ENCODE results near the gene STXBP3. TPM values are rescaled to one million over a fixed set of nuclear protein-coding genes. Genes with fewer than 3 reads are reported as not detected.

Gene STXBP3
- total RNA-seq, 1 experiment from 2014 or later, result 68.9 TPM

- Histone ChIP-seq H3K4me1 (ENCODE audit: low read length) (no peaks in the 10 kb centered on the region), H3K27me3 (ENCODE audit: low read length) (no peaks in the 10 kb centered on the region), H3K79me2 (ENCODE audit: low read length) (no peaks in the 10 kb centered on the region), H3K9ac (ENCODE audit: low read length) (no peak overlapping the region), H3K9me3 (ENCODE audit: low read length) (no peaks in the 10 kb centered on the region), H3K27ac (ENCODE audit: low read length) (no peak overlapping the region), H3K36me3 (ENCODE audit: insufficient read depth, low read length) (peaks cover 19% of the 10 kb centered on the region; the same call in 1 of the 2 replicates), H4K20me1 (ENCODE audit: insufficient read depth, low read depth, low read length) (no peaks in the 10 kb centered on the region), H3K4me3 (ENCODE audit: low read length) (no peak overlapping the region), H3K4me2 (ENCODE audit: low read depth, low read length, poor library complexity, severe bottlenecking) (no peak overlapping the region), H3K9me2 (replicated peaks; ENCODE audit: insufficient read depth, low read length) (no peaks in the 10 kb centered on the region), H2AFZ (ENCODE audit: low read length) (no peak overlapping the region)
- no peak for DNase-seq
These were observed 52.5 kb downstream of the STXBP3 start for GRCh38 chr1:108799001-108799400.

GRCh38 chr1:108801101-108801500, 54.6 kb downstream of the STXBP3 start:
- H3K27ac ChIP-seq (ENCODE audit: low read length), result no peak overlapping the region
- H3K4me3 ChIP-seq (ENCODE audit: low read length), result no peak overlapping the region
- H3K27me3 ChIP-seq (ENCODE audit: low read length), result no peaks in the 10 kb centered on the region
- no peak for DNase-seq
- H3K36me3 ChIP-seq (ENCODE audit: insufficient read depth, low read length), result peaks cover 19% of the 10 kb centered on the region; the same call in 1 of the 2 replicates
- no peaks in the 10 kb centered on the region for H3K4me1 ChIP-seq (ENCODE audit: low read length)
- H3K79me2 ChIP-seq (ENCODE audit: low read length), result no peaks in the 10 kb centered on the region
- no peak overlapping the region for H3K9ac ChIP-seq (ENCODE audit: low read length)
- no peaks in the 10 kb centered on the region for H3K9me3 ChIP-seq (ENCODE audit: low read length)
- no peaks in the 10 kb centered on the region for H4K20me1 ChIP-seq (ENCODE audit: insufficient read depth, low read depth, low read length)
- no peak overlapping the region for H2AFZ ChIP-seq (ENCODE audit: low read length)
- no peaks in the 10 kb centered on the region for H3K9me2 ChIP-seq (replicated peaks; ENCODE audit: insufficient read depth, low read length)
- H3K4me2 ChIP-seq (ENCODE audit: low read depth, low read length, poor library complexity, severe bottlenecking), result no peak overlapping the region

GRCh38 chr1:108803548-108803947, 57.1 kb downstream of the STXBP3 start:
- no peaks in the 10 kb centered on the region for H3K9me2 ChIP-seq (replicated peaks; ENCODE audit: insufficient read depth, low read length)
- no peaks in the 10 kb centered on the region for H3K79me2 ChIP-seq (ENCODE audit: low read length)
- no peaks in the 10 kb centered on the region for H4K20me1 ChIP-seq (ENCODE audit: insufficient read depth, low read depth, low read length)
- H3K4me1 ChIP-seq (ENCODE audit: low read length), result no peaks in the 10 kb centered on the region
- peaks cover 24% of the 10 kb centered on the region; the same call in 1 of the 2 replicates for H3K36me3 ChIP-seq (ENCODE audit: insufficient read depth, low read length)
- DNase-seq, result no peak
- H3K27ac ChIP-seq (ENCODE audit: low read length), result no peak overlapping the region
- H3K4me3 ChIP-seq (ENCODE audit: low read length), result no peak overlapping the region
- no peak overlapping the region for H3K4me2 ChIP-seq (ENCODE audit: low read depth, low read length, poor library complexity, severe bottlenecking)
- H2AFZ ChIP-seq (ENCODE audit: low read length), result no peak overlapping the region
- H3K9me3 ChIP-seq (ENCODE audit: low read length), result no peaks in the 10 kb centered on the region
- no peaks in the 10 kb centered on the region for H3K27me3 ChIP-seq (ENCODE audit: low read length)
- no peak overlapping the region for H3K9ac ChIP-seq (ENCODE audit: low read length)

GRCh38 chr1:108808438-108808837, 62.0 kb downstream of the STXBP3 start:
- Histone ChIP-seq H3K9ac (ENCODE audit: low read length) (no peak overlapping the region), H3K4me3 (ENCODE audit: low read length) (no peak overlapping the region), H3K36me3 (ENCODE audit: insufficient read depth, low read length) (peaks cover 34% of the 10 kb centered on the region), H3K4me1 (ENCODE audit: low read length) (no peaks in the 10 kb centered on the region), H4K20me1 (ENCODE audit: insufficient read depth, low read depth, low read length) (no peaks in the 10 kb centered on the region), H3K79me2 (ENCODE audit: low read length) (no peaks in the 10 kb centered on the region), H3K27me3 (ENCODE audit: low read length) (no peaks in the 10 kb centered on the region), H3K4me2 (ENCODE audit: low read depth, low read length, poor library complexity, severe bottlenecking) (no peak overlapping the region), H3K9me2 (replicated peaks; ENCODE audit: insufficient read depth, low read length) (no peaks in the 10 kb centered on the region), H3K27ac (ENCODE audit: low read length) (no peak overlapping the region), H2AFZ (ENCODE audit: low read length) (no peak overlapping the region), H3K9me3 (ENCODE audit: low read length) (no peaks in the 10 kb centered on the region)
- DNase-seq, result no peak

- Histone ChIP-seq H3K9me3 (ENCODE audit: low read length) (no peaks in the 10 kb centered on the region), H3K4me1 (ENCODE audit: low read length) (no peaks in the 10 kb centered on the region), H3K36me3 (ENCODE audit: insufficient read depth, low read length) (peaks cover 23% of the 10 kb centered on the region), H3K27me3 (ENCODE audit: low read length) (no peaks in the 10 kb centered on the region), H3K9ac (ENCODE audit: low read length) (no peak overlapping the region), H3K79me2 (ENCODE audit: low read length) (no peaks in the 10 kb centered on the region), H3K4me3 (ENCODE audit: low read length) (no peak overlapping the region), H2AFZ (ENCODE audit: low read length) (no peak overlapping the region), H3K4me2 (ENCODE audit: low read depth, low read length, poor library complexity, severe bottlenecking) (no peak overlapping the region), H3K9me2 (replicated peaks; ENCODE audit: insufficient read depth, low read length) (no peaks in the 10 kb centered on the region), H4K20me1 (ENCODE audit: insufficient read depth, low read depth, low read length) (no peaks in the 10 kb centered on the region), H3K27ac (ENCODE audit: low read length) (no peak overlapping the region)
- DNase-seq, result no peak
These were observed 65.1 kb downstream of the STXBP3 start for GRCh38 chr1:108811611-108812010.

- peaks cover 18% of the 10 kb centered on the region for H3K36me3 ChIP-seq (ENCODE audit: insufficient read depth, low read length)
- H3K4me3 ChIP-seq (ENCODE audit: low read length), result no peak overlapping the region
- H3K4me1 ChIP-seq (ENCODE audit: low read length), result peaks cover 6% of the 10 kb centered on the region
- no peak overlapping the region for H3K27ac ChIP-seq (ENCODE audit: low read length)
- H3K4me2 ChIP-seq (ENCODE audit: low read depth, low read length, poor library complexity, severe bottlenecking), result no peak overlapping the region
- no peaks in the 10 kb centered on the region for H4K20me1 ChIP-seq (ENCODE audit: insufficient read depth, low read depth, low read length)
- no peak overlapping the region for H2AFZ ChIP-seq (ENCODE audit: low read length)
- no peaks in the 10 kb centered on the region for H3K9me3 ChIP-seq (ENCODE audit: low read length)
- DNase-seq, result no peak
- no peaks in the 10 kb centered on the region for H3K79me2 ChIP-seq (ENCODE audit: low read length)
- no peaks in the 10 kb centered on the region for H3K9me2 ChIP-seq (replicated peaks; ENCODE audit: insufficient read depth, low read length)
- H3K9ac ChIP-seq (ENCODE audit: low read length), result no peak overlapping the region
- no peaks in the 10 kb centered on the region for H3K27me3 ChIP-seq (ENCODE audit: low read length)
These were observed 66.9 kb downstream of the STXBP3 start for GRCh38 chr1:108813326-108813725.

GRCh38 chr1:108814343-108815125, 68.1 kb downstream of the STXBP3 start:
- Histone ChIP-seq H3K4me3 (ENCODE audit: low read length) (no peak overlapping the region), H4K20me1 (ENCODE audit: insufficient read depth, low read depth, low read length) (no peaks in the 10 kb centered on the region), H3K36me3 (ENCODE audit: insufficient read depth, low read length) (peaks cover 10% of the 10 kb centered on the region), H3K9ac (ENCODE audit: low read length) (no peak overlapping the region), H3K9me2 (replicated peaks; ENCODE audit: insufficient read depth, low read length) (no peaks in the 10 kb centered on the region), H3K27me3 (ENCODE audit: low read length) (no peaks in the 10 kb centered on the region), H3K9me3 (ENCODE audit: low read length) (no peaks in the 10 kb centered on the region), H3K79me2 (ENCODE audit: low read length) (no peaks in the 10 kb centered on the region), H2AFZ (ENCODE audit: low read length) (no peak overlapping the region), H3K27ac (ENCODE audit: low read length) (no peak overlapping the region), H3K4me1 (ENCODE audit: low read length) (peaks cover 7% of the 10 kb centered on the region), H3K4me2 (ENCODE audit: low read depth, low read length, poor library complexity, severe bottlenecking) (no peak overlapping the region)
- DNase-seq, result no peak

- Histone ChIP-seq H3K9me3 (ENCODE audit: low read length) (no peaks in the 10 kb centered on the region), H3K79me2 (ENCODE audit: low read length) (no peaks in the 10 kb centered on the region), H3K4me2 (ENCODE audit: low read depth, low read length, poor library complexity, severe bottlenecking) (no peak overlapping the region)
These were observed 69.1 kb downstream of the STXBP3 start for GRCh38 chr1:108815566-108815965.

More at GRCh38 chr1:108815566-108815965, 69.1 kb downstream of the STXBP3 start:
- Histone ChIP-seq H2AFZ (ENCODE audit: low read length) (no peak overlapping the region), H3K36me3 (ENCODE audit: insufficient read depth, low read length) (peaks cover under 1% of the 10 kb centered on the region; the same call in 1 of the 2 replicates), H3K27me3 (ENCODE audit: low read length) (no peaks in the 10 kb centered on the region), H3K9me2 (replicated peaks; ENCODE audit: insufficient read depth, low read length) (no peaks in the 10 kb centered on the region), H4K20me1 (ENCODE audit: insufficient read depth, low read depth, low read length) (no peaks in the 10 kb centered on the region), H3K4me1 (ENCODE audit: low read length) (peaks cover 7% of the 10 kb centered on the region), H3K27ac (ENCODE audit: low read length) (no peak overlapping the region), H3K9ac (ENCODE audit: low read length) (no peak overlapping the region), H3K4me3 (ENCODE audit: low read length) (no peak overlapping the region)
- no peak for DNase-seq
